HUDEP-2 (cell line): Measurements from ENCODE around the gene ACTL7A.
"Not testable (repeated sequence)": the region's sequence is repeated elsewhere in the genome, so short reads cannot be mapped to it uniquely, and the experiment has no call there.

Experiments used
- DNase-seq, 76 experiments: peaks; one replicate each; lab custom pipeline; 2025; ENCODE audit not compliant: unreplicated experiment in 76 of 76; lab: John Stamatoyannopoulos, UW

ACTL7A gene

GRCh38 chr9:108874058-108874788, 12.2 kb downstream of the ACTL7A start:
- no peak for DNase-seq

DNA sequence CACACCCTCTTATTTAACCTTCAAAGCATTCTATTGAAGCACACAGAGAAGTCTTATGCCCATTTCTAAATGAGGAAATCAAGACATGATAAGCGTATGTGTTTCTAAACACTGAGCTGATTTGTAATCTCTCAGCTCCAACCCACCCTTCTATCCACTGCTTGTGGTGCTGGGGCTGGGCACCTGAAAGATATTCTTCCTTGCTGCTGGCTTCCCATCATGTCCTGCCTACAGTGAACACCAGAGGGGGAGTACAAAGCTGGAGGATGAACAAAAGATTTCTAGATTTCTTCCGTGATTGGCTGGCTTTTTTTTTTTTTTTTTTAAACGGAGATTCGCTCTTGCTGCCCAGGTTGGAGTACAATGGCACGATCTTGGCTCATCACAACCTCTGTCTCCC, 14.4 kb downstream of the ACTL7A start:
- DNase-seq: no peak

DNA sequence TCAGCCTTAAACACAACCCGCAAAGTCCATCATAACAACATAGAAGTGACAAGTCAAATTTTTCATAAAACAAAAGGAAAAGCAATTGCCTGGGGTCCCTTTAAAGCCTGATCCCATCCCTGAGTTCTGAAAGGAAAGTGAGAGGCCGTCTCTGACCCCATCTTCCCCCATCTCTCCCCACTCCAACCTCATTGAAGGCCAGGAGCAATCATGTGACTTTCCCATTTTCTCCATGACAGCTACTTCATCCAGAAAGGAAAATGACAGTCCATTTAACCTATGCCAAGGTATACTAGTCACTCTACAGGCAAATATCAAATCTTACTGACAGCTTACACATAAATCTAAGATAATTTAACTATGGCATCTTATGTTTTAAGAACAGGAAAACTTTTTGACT, 15.5 kb downstream of the ACTL7A start:
- DNase-seq: no peak

DNA sequence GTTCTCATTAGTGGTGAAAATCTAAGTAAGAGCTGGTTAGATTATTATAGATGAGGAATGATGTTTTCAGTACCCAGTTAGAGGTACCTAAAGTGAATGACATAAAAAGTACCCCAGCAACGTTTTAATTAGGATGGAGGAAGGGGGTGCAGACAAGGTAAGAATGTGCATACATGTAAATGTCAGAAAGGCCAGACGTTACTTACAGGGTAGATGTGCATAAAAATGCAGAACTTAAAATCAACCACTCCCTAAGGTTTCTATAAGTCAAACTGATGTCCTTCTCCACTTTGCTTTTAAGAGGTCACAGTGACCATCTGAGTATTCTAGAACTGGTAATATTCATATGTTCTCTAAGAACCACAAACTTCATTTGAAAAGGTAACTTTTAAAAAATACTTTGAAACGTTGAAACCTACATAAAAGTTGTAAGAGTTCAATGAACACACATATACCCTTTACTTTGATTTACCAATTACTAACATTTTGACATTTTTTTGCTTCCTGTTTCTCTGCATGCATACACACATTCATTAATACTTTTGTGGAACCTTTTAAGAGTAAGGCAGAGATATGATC, 18.8 kb downstream of the ACTL7A start:
- DNase-seq: no peak

- no peak for DNase-seq
Measured at GRCh38 chr9:108882052-108882888, 20.2 kb downstream of the ACTL7A start.

DNA sequence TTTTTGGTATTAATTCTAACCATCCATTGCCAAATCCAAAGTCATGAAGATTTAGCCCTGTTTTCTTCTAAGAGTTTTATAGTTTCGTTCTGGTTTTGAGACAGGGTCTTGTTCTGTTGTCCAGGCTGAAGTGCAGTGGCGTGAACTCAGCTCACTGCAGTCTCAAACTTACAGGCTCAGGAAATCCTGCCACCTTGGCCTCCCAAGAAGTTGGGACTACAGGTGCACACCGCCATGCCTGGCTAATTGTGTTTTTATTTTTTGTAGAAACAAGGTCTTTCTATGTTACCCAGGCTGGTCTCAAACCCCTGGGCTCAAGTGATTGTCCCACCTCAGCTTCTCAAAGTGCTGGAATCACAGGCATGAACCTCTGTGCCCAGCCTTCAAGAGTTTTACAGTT, 21.0 kb downstream of the ACTL7A start:
- no peak for DNase-seq

- DNase-seq: no peak
Measured at GRCh38 chr9:108884701-108885100, 22.6 kb downstream of the ACTL7A start.

DNA sequence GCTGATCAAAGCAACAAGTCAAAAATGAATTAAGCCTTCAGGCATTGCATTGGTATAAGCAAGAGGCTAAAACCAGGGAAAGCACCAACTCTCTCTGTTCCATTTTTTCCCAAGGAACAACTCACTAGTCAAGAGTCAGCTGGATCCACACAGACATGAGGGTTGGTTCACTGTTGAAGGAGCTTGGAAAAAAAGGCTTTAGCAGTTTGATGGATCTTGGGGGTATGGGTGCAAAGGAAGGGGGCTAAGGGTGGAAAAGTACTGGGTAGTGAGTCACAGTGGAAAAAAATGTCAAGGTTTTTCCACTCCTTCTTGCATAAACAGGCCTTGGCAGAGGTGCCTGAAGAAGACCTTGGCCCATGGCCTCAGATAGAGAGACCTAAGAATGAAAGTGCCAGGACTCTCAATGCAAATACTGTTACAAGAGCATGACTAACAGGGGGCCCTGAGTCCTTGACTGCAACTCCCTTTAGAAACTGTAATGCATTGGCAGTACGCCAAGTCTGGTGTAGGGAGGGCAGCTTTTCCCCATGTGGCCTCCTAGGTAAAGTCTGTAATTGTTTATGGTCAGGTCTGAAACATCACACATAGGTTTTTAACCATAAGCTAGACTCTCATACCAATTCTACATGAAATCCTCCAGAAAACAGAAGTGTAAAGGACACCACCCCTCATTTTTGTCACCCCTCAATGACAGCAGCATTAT, 23.7 kb downstream of the ACTL7A start:
- DNase-seq: peak in 70 of 76 experiments; percentile 3 to 92 (median 60)

GRCh38 chr9:108886594-108887271, 24.7 kb downstream of the ACTL7A start:
- not testable (repeated sequence) for DNase-seq

DNA sequence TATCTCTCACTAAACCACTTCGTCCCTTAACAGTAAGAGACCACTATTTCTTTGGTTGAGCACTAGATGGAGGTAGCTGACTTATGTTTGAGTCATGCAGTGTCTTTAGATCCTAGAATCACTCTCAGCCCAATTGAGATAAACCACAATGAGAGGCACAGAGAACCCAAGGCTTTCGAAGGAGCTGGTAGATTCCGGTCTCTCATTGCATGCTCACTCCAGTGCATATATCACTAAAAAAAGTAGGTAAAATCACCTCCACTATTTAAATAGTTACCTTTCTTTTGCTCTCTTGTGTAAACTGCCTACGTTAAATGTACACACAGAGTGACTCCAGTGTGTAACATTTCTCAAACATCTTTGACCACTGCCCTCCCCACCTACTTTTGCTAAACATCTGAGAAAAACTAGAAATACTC, 27.6 kb downstream of the ACTL7A start:
- peak in 12 of 76 experiments; percentile 4 to 24 (median 10) for DNase-seq

GRCh38 chr9:108894225-108894997, 32.3 kb downstream of the ACTL7A start:
- no peak for DNase-seq

DNA sequence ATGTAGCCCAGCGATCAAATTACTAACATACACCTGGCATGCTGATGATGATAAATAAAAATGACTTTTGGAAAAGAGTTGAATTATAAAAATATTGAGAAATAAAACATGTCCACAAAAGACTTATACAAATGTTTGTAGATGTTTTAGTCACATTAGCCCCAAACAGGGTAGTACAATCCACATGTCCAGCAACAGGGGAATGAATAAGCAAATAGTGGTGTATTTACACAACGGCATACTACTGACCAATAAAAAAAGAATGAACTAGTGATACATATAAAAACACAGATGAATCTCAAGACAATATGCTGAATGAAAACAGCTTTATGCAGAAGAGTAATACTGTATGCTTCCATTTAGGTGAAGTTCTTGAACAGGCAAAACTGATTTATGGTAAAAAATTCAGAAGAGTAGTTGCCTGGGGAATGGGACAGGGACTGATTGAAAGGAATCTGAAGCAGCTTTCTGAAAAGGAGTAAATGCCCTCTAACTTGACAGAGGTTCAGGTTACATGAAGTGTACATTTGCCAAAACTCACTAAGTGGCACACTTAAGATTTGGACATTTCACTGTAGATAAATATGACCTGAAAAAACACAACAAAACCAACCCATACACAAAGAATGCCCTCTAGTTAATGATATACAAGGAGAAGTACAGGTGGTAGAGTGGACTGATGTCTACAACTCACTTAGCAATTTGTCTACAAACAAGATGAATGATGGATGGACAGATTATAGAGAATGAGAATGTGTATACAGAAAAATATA, 35.4 kb downstream of the ACTL7A start:
- no peak for DNase-seq

DNA sequence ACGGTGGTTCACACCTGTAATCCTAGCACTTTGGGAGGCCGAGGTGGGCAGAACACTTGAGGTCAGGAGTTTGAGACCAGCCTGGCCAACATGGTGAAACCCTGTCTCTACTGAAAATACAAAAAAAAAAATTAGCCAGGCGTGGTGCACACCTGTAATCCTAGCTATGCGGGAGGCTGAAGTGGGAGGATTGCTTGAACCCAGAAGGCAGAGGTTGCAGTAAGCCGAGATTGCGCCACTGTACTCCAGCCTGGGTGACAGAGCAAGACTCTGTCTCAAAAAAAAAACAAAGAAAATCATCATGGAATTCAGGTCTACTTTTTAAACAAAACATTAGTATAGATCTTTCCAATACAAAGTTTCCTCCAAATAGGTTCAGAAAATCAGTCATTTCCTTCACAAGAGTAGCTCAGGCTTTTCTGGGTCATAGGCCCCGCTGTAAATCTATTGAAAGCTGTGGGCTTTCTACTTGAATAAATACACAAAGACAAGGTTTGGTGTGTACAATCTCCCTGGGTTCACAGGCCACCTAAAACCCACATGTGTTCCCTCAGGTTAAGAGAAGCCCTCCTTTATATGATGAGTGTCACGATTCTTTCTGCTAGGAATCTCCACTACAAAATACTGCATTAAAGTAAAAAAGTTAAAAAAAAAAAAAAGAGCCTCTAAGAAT, 37.1 kb downstream of the ACTL7A start:
- DNase-seq: not testable (repeated sequence)

GRCh38 chr9:108900176-108900575, 38.1 kb downstream of the ACTL7A start:
- DNase-seq: no peak

DNA sequence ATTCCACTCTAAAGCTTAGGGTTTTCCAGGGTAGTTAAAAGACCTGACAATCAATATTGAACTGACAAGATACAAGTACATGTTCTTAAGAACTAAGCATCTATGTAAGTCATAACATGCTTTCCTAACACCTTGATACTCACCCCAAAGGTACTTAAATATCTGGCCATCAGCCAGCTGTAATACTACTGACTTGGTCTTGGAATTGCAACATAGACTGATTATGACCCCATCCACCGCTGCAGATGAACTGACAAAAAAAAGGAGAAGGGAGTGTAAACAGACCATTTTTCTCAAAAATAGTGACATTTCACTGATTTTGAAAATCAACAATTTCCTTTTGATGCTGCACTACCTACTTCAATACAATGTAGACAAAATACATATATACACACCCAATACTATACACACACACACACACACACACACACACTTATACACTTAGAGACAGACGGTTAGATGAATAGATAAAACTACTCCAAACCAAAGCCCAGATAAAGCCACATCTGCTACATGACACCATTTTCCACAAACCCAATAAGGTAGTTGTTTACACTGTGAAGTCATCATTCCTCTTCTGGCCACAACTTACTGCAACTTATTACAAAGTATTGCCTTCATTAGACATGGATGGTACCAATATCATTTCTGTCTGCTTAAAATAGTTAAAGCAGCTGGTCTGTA, 41.5 kb downstream of the ACTL7A start:
- peak in 1 of 76 experiments; percentile 11 for DNase-seq

GRCh38 chr9:108904161-108904560, 42.1 kb downstream of the ACTL7A start:
- DNase-seq: no peak

DNA sequence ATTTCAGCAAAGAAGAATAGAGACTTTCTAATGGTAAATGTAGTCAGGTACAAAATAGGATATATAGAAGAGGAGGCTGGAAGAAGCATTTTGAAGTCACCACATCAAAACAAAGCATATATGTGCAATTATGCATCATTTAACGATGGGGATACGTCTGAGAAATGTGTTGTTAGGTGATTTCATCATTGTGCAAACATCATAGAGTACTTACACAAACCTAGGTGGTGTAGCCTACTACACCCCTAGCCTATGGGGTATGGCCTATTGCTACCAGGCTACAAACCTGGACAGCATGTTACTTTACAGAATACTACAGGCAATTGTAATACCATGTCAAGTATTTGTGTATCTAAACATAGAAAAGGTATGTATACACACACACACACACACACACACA, 43.4 kb downstream of the ACTL7A start:
- DNase-seq: no peak

DNA sequence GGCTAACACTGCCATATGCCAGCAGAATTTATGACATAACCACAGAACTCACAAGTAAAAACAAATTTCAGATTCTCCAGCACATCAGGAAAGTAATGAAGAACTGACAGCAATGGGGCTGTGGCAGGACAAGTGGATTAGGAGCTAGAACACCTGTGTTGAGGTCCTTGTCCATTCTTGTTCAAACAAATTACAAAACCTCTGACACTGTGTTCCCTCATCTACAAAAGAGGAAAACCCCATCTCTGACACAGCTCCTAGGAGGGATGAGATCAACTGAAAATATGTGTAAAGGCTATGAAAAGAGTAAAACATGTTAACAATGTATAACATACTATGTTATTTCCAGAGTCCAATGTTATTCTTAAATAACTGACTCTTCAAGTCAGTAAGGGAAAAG, 48.3 kb downstream of the ACTL7A start:
- DNase-seq: no peak
